GM18951 (cell line): ENCODE results near the gene INPP5K.
A peak's percentile ranks its signal among the peaks of the same experiment; 100 is the strongest.

Experiments used
- POLR2A ChIP-seq: IDR thresholded peaks from 4 replicates; pipeline ENCODE4 v1.6.1; 2011; ENCODE audit warnings: mild to moderate bottlenecking; ENCODE audit not compliant: insufficient read length, insufficient read depth; ENCODE audit errors: extremely low read depth
- in situ Hi-C: fragments of 300-500 bp; cut with MboI; formaldehyde crosslinking; loops from one replicate; pipeline ENCODE4 v1.12.0; 2022; ENCODE audit warnings: low sequenced_read_pairs, mixed read lengths, inconsistent platforms; ENCODE audit not compliant: unreplicated experiment

Gene INPP5K

DNA sequence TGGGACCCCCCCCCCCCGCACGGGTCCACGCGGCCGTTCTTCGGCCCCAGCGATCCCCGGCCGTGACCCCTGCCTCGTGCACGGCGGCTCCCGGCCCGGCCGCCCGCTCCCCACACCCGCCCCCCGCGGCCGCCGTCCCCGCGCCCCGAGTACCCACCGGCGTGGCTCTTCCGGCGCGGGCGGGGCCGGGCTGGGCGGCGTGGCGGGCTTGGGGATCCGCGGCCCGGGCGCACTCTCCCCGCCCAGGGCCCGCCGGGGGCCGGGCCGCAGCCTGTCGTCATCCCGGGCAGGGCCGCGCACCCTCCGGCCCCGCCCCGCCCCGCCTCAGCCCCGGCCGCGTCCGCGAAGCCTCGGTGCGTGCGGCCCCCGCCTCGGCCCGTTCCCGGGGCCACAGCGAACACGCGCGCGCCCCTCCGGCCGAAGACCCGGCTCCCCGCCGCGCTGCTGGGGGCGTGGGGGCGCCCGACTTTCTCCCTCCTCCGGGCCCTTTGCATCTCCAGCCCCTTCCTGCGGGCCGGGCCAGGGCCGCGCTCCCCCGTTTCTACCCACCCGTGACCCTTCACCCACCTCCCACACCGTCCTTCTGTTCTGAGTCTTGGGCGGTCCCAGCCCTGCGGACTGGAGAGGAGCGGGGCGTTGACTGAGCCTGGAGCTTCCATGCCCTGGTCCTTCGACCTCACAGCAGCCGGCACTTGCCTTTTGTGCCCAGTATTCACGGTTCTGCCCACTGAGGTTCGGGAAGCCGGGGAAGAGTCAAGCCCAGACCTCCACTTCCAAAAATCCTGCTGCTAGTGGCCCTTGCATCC lies 24.8 kb downstream of the INPP5K start:
- TF ChIP-seq POLR2A = peak; percentile 31
- in situ Hi-C loops = no loop called here

DNA sequence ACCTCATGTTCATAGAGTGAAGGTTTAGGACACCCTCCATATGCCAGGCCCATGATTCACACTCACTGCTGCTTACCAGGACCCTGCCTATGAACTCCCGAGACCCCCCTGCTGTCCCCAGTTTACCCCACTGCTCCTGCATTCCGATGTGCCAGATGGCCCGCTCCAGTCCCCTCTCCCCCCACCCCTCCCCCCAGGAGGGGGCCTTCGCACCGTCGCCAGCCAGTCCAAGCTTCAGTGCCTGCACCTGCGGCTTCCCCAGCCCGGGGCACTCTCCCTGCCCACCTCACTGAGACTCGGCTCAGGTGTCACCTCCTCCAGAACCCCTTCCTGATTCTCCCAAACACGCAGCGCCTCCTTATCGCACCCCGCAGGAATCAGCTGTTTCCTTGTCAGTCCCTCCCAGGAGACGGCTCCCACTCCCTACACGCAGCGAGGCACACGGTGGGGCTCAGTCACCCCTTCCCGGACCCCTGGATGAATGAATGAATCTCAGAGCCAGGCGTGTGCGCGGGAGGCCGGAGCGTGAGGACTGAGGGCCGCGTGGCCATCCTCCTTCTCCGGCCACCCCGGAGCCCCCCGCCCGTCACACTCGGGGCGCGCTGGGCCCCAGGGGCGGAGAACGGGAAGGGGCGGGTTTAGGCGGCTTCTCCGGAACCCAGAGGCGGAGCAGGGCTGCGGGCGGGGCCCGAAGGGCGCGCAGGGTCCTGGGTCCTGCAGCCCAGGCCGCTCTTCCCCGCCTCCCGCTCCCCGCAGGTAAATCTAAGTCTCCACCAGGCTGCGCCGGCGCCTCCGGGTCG lies 25.6 kb downstream of the INPP5K start:
- in situ Hi-C loops = no loop called here
- TF ChIP-seq POLR2A = peak; percentile 73

DNA sequence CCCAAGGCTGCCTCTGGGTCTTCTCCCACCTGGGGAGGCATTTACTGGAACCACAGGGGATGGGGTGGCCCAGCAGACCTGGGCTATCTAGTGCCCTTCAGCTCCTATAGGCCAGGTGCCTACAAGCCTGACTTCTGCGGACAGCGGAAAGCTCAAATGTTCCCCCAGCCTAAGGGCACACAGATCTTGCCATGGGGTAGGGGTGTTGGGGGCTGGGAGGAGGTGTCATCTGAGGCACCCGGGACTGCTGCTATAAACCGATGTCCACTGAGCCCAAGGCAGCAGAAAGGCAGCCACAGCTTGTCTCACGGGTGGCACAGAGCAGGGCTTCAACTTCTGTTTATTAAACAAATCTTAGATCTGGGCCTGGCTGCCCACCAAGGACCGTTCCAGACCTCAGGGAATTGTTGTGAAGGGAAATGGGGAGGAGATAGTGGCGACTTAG lies 27.6 kb downstream of the INPP5K start:
- TF ChIP-seq POLR2A = no peak
- in situ Hi-C loops = no loop called here

DNA sequence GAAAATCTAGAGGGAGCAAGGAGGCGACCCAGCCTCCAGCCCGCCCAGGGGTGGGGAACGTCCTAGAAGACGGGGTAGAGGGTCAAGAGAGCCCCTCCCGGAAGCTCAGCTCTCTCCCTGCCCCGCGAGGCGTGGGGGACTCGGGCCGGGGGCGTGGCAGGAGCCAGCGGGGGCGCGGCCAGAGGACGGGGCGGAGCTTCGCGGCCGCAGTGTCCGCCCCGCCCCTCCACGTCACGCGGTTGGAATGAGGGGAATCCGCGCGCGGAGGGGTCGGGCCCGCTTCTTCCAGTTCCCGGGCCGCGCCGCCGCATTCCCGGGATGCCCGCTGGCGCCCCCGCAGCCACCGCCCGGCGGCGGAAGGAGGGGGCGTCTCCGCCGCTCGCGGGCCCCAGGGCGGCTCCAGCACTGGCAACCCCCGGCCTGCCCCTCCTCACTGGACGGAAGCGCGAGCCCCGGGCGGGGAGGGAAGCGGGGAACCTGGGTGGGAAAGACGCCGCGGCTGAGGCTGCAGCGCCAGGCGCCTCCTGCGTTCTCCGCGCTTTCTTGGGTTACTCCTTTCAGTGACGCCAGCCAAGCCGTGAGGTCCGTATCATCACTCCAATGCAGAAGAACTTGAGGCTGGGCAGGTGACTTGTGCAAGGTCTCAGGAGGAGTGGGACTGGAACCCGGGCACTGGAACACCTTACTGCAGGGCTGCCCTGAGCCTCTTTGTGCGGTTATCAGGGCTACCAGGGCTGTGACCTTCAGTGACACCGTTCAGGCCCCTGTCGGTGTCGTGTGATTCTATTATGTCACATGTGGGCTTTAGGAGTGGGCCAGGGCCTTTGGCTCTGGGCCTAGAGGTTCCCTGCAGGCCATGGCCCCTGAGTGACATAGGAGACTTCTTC lies 28.2 kb downstream of the INPP5K start:
- in situ Hi-C loops = no loop called here
- no peak for TF ChIP-seq POLR2A

DNA sequence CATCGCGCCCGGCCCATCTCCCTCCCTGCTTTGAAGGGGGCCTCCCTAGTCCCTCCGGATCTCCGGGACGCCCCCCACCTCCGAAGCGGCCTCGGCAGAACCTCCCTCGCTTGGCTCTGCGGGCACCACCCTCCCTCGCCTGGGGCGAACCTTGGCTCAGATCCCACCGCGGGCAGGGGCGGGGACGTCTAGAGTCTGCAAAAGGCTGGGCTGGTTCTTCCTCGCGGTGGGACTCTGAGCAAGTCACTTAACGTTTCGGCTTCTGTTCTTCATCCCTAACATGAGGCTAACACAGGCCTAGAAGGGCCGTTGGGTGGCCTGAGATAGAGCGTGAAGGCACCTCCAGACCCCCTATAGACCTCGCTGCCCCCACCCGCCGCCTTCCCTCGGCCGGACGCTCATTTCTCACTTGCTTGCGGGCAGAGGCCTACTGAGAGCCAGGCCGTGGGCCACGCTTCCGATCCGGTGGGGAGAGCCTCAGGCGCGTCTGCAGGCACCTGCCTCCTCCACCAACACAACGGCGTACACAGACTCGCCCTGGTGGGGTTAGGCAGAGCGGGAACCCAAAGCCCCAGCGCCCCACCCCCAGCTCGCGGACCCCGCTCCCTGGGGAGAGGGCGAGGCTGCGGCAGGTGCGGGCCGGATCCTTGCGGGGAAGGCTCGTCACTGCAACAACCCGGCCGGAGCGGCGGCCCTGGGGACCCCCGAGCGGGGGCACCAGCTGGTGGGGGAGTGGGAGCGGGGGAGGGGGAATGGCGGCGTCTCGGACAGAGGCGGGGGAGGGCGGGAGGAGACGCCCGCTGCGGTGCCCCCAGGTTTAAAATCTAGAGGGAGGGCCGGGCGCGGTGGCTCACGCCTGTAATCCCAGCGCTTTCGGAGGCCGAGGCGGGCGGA lies 29.4 kb downstream of the INPP5K start:
- in situ Hi-C loops = no loop called here
- peak; percentile 38 for TF ChIP-seq POLR2A

DNA sequence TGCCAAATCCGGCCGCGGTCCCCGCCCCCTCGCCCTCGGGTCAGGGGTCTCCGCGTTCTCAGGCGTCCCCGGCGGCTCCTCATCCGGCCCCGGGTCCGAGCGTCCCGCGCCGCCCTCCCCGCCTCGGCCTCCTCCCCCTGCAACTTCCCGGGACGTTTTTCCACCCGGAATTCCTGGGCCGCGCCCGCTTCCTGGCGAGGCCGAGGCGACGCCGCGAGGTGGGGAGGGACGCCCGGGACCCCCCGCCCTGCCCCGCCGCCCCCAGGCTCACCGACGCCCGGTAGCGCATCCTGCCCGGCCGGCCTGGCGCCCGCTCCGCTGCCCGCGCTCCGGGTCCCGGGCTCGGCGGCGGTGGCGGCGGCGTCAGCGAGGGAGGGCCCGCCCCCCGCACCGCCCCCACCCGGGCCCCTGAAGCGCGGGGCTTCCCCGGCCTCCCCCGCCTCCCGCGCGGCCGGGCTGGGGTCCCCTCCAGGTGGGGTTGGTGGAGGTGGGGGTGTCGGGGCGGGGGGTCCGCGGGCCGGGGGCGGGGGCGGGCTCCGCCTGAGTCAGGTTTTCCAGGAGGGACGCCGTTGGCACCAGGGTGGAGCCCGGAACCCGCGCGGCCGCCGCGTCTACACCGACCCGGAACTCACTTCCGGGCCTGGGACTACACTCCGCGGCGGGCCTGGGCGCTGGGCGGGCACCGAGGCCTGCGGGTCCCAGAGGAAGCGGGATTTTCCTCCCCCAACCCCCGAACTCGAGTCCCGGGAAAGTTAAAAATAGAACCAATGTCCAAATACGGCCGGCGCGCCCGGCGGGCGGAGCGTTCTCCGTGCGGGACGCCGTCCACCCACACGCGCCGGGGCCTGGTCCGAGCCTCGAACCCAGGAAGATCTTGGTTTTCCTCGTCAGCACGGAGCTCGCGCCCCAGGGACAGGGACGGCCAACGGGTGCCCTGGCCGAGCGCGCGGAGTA lies 30.7 kb downstream of the INPP5K start:
- TF ChIP-seq POLR2A = peak; percentile 45
- in situ Hi-C loops = no loop called here

DNA sequence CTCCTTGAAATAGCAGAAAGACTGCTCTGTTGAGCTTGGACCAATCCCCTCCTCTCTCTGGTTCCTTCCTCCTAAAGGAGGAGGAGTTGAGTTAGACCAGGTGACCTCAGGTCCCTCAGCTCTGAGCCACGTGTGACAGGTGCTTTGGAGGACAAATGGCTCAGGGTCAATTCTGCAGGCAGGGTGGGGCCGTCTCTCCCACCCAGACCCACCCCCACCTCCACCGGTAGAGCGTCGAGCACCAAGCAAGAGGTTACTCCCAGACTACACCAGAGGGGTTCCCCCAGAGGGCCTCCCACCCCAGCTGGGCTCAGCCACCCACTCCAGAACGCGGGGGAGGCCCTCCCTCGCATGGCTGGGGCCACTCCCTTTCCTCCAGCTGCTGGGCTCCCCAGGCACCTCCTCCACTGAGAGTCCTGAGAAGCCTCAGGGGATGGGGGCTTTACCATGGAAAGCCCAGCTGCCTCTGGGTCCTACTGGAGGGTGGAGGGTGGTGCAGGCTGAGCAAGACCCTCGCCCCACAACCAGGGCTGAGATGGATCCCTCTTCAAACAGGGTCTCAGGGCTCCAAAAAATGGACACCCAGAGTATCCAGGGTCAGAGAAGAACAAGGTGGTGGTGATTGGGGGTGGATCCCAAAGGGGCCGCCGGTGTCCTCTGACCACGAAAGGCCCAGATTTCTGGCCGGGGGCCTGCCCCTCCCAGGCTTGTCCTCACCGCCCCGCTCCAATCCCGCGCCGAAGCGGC lies 31.6 kb downstream of the INPP5K start:
- in situ Hi-C loops = no loop called here

DNA sequence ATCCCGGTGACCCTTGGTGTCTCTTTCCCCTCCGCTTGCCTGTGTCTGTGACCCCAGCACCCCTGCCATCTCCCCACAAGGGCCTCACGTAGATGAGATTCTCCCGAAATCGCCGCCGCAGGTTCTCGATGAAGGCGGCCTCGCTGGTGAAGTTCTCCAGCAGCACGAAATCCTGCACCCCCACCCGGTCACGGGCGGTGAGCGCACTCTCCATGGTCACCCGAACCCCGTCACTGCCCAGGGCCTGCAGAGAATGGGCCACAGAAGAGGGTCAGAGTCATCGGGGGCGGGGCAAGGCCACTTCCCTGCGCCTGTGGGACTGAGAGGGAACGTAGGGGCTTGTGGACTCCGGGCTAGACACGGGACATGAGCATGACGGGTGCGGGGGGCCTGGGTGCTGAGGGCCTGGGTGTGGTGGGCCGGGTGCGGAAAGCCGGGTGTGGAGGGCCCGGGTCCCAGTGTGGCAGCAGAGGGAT lies 32.3 kb downstream of the INPP5K start:
- in situ Hi-C loops = no loop called here
- no peak for TF ChIP-seq POLR2A

More for the DNA sequence above, 31.6 kb downstream of the INPP5K start:
- peak; percentile 24 for TF ChIP-seq POLR2A

DNA sequence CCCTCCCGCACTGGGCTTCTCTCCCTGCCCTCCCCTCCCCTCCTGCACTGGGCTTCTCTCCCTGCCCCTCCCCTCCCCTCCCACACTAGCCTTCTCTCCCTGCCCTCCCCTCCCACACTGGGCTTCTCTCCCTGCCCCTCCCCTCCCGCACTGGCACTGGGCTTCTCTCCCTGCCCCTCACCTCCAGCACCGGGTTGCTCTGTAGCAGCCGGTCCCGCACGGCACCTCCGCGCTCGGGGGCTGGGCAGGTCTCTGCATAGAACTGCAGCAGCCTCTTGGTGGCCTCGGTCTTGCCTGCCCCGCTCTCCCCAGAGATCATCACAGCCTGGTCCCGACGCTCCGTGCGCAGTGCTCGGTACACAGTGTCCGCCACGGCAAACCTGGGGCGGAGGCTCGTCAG lies 33.7 kb downstream of the INPP5K start:
- in situ Hi-C loops = no loop called here
- no peak for TF ChIP-seq POLR2A

DNA sequence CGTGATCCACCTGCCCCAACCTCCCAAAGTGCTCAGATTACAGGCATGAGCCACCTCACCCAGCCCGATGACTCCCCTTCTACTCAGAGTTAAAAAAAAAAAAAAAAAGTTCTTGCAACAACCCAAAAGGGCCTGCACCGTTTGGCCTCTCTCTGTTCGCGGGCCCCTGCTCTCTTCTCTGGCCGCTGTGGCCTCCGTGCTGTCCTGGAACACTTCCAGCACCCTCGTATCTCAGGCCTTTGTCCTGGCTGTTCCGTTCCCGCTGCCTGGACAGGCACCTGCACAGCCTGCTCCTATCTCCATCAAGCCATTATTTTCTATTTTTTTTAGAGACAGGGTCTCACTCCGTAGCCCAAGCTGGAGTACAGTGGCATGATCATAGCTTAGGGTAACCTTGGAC lies 34.7 kb downstream of the INPP5K start:
- in situ Hi-C loops = no loop called here
- no peak for TF ChIP-seq POLR2A
